Measurements from ENCODE around the gene SLC9A3. TPM values are rescaled to one million over a fixed set of nuclear protein-coding genes. Genes with fewer than 3 reads are reported as not detected.

The SLC9A3 gene
- total RNA-seq, 2 experiments from 2014 or later = 2.3 to 2.5 TPM

- H3K9me3 Mint-ChIP-seq = no peaks in the 10 kb centered on the region
- H3K27me3 Mint-ChIP-seq = peaks cover 5% of the 10 kb centered on the region
- H3K4me1 Mint-ChIP-seq (ENCODE audit: low read depth) = no peaks in the 10 kb centered on the region
- H3K4me1 ChIP-seq (ENCODE audit: insufficient read depth, low read length) = no peaks in the 10 kb centered on the region
- no peaks in the 10 kb centered on the region for H3K36me3 ChIP-seq (ENCODE audit: insufficient read depth, low read length)
- H3K27ac Mint-ChIP-seq = no peak overlapping the region
- no peak overlapping the region for H3K4me3 ChIP-seq (ENCODE audit: low read length)
- no peak overlapping the region for H3K27ac ChIP-seq (ENCODE audit: low read depth in 1 of 2, low read length in 2 of 2)
- ChIA-PET POLR2A (no interaction called here), CTCF (no interaction called here)
- ATAC-seq (ENCODE audit: poor library complexity) = no peak
- H3K9me3 ChIP-seq (ENCODE audit: control insufficient read depth in 1 of 2, insufficient read depth in 1 of 2, low read length in 2 of 2) = no peaks in the 10 kb centered on the region
- peaks cover 0 to 4% of the 10 kb centered on the region in 2 experiments for H3K27me3 ChIP-seq (ENCODE audit: control insufficient read depth in 1 of 2, insufficient read depth in 2 of 2, low read length in 2 of 2)
- peak in 1 of 14 experiments; percentile 23 for DNase-seq
- no peak overlapping the region for H3K4me3 Mint-ChIP-seq
- no peaks in the 10 kb centered on the region for H3K36me3 Mint-ChIP-seq (ENCODE audit: low read depth)
- no peak for TF ChIP-seq CTCF (IDR thresholded peaks at IDR 0.05)
- intact Hi-C loops (cut with DNase I, micrococcal nuclease) = loop anchor here in 1 of 2 experiments (2.0 kb wide), 1 partner anchor 241 kb away; no protein-coding TSS in a partner anchor
These were observed 94.6 kb downstream of the SLC9A3 start for GRCh38 chr5:429453-430188.

- POLR2A ChIA-PET = no interaction called here
- H3K36me3 ChIP-seq (ENCODE audit: insufficient read depth, low read length) = no peaks in the 10 kb centered on the region
- Mint-ChIP-seq H3K27ac (no peak overlapping the region), H3K36me3 (ENCODE audit: low read depth) (no peaks in the 10 kb centered on the region), H3K4me1 (ENCODE audit: low read depth) (no peaks in the 10 kb centered on the region), H3K27me3 (peaks cover 5% of the 10 kb centered on the region), H3K9me3 (no peaks in the 10 kb centered on the region), H3K4me3 (no peak overlapping the region)
- no peak for TF ChIP-seq CTCF (IDR thresholded peaks at IDR 0.05)
- ATAC-seq (ENCODE audit: poor library complexity) (no peak), DNase-seq (peak in 1 of 14 experiments; percentile 17)
- H3K4me3 ChIP-seq (ENCODE audit: low read length) = no peak overlapping the region
- H3K27me3 ChIP-seq (ENCODE audit: control insufficient read depth in 1 of 2, insufficient read depth in 2 of 2, low read length in 2 of 2) = peaks cover 0 to 4% of the 10 kb centered on the region in 2 experiments
- no peak overlapping the region for H3K27ac ChIP-seq (ENCODE audit: low read depth in 1 of 2, low read length in 2 of 2)
- H3K9me3 ChIP-seq (ENCODE audit: control insufficient read depth in 1 of 2, insufficient read depth in 1 of 2, low read length in 2 of 2) = no peaks in the 10 kb centered on the region
- H3K4me1 ChIP-seq (ENCODE audit: insufficient read depth, low read length) = no peaks in the 10 kb centered on the region
- intact Hi-C loops (cut with DNase I, micrococcal nuclease) = no loop called here
- CTCF ChIA-PET = no interaction called here
These were observed 95.3 kb downstream of the SLC9A3 start for GRCh38 chr5:428754-429452.

GRCh38 chr5:428219-428618 is 96.0 kb downstream of the SLC9A3 start:
- DNase-seq = peak in 1 of 14 experiments; percentile 17
- Histone ChIP-seq H3K4me1 (ENCODE audit: insufficient read depth, low read length) (no peaks in the 10 kb centered on the region), H3K4me3 (ENCODE audit: low read length) (no peak overlapping the region), H3K9me3 (ENCODE audit: control insufficient read depth in 1 of 2, insufficient read depth in 1 of 2, low read length in 2 of 2) (no peaks in the 10 kb centered on the region), H3K27me3 (ENCODE audit: control insufficient read depth in 1 of 2, insufficient read depth in 2 of 2, low read length in 2 of 2) (no peaks in the 10 kb centered on the region), H3K27ac (ENCODE audit: low read depth in 1 of 2, low read length in 2 of 2) (no peak overlapping the region), H3K36me3 (ENCODE audit: insufficient read depth, low read length) (no peaks in the 10 kb centered on the region)
- H3K4me1 Mint-ChIP-seq (ENCODE audit: low read depth) = no peaks in the 10 kb centered on the region
- CTCF ChIA-PET = no interaction called here
- intact Hi-C loops (cut with DNase I, micrococcal nuclease) = no loop called here
- POLR2A ChIA-PET = no interaction called here
- H3K9me3 Mint-ChIP-seq = no peaks in the 10 kb centered on the region
- no peak overlapping the region for H3K27ac Mint-ChIP-seq
- no peak for ATAC-seq (ENCODE audit: poor library complexity)
- H3K36me3 Mint-ChIP-seq (ENCODE audit: low read depth) = no peaks in the 10 kb centered on the region
- peaks cover 5% of the 10 kb centered on the region for H3K27me3 Mint-ChIP-seq
- H3K4me3 Mint-ChIP-seq = no peak overlapping the region
- no peak for TF ChIP-seq CTCF (IDR thresholded peaks at IDR 0.05)
